Suprapubic skin (tissue), 4 donors: ENCODE results near the gene ZNF646. TPM values are rescaled to one million over a fixed set of nuclear protein-coding genes. Genes with fewer than 3 reads are reported as not detected.

Experiments used
- DNase-seq, 2 donors: peaks; one replicate each; pipeline ENCODE4 v3.0.0-alpha.2; 2019; ENCODE audit warnings: low spot score in 2 of 2
- H3K27ac ChIP-seq: fragments of 200-600 bp; sonication (generic); one replicate; pipeline ENCODE4 v1.5.1; 2019
- H3K27me3 ChIP-seq: fragments of 200-600 bp; sonication (generic); one replicate; pipeline ENCODE4 v1.5.1; 2019
- H3K36me3 ChIP-seq: fragments of 200-600 bp; sonication (generic); one replicate; pipeline ENCODE4 v1.5.1; 2019
- H3K4me1 ChIP-seq: fragments of 200-600 bp; sonication (generic); one replicate; pipeline ENCODE4 v1.5.1; 2019
- H3K4me3 ChIP-seq: fragments of 200-600 bp; sonication (generic); one replicate; pipeline ENCODE4 v1.5.1; 2019; ENCODE audit warnings: mild to moderate bottlenecking
- H3K9me3 ChIP-seq: fragments of 200-600 bp; sonication (generic); one replicate; pipeline ENCODE4 v1.5.1; 2019
- CTCF ChIP-seq, 2 donors: fragments of 200-600 bp in 1 of 2; fragments of 450-650 bp in 1 of 2; sonication (generic) in 1 of 2; IDR thresholded peaks; one replicate each; pipeline ENCODE4 v1.5.1; 2016 to 2019; ENCODE audit warnings: antibody characterized with exemption in 2 of 2, mild to moderate bottlenecking in 1 of 2, moderate library complexity in 1 of 2
- EP300 ChIP-seq: sonication (generic); formaldehyde crosslinking; IDR thresholded peaks from one replicate; pipeline ENCODE4 v1.6.1; 2017; ENCODE audit warnings: antibody characterized with exemption
- POLR2A ChIP-seq, 2 donors: fragments of 450-650 bp; IDR thresholded peaks; one replicate each; pipeline ENCODE4 v1.6.1; 2017; ENCODE audit warnings: antibody characterized with exemption in 2 of 2, mild to moderate bottlenecking in 2 of 2, moderate library complexity in 2 of 2
- POLR2AphosphoS5 ChIP-seq, 3 donors: sonication (generic); formaldehyde crosslinking; IDR thresholded peaks; one replicate each; pipeline ENCODE4 v1.6.1; 2017; ENCODE audit warnings: antibody characterized with exemption in 3 of 3
- WGBS: methylation state at CpG from one replicate; pipeline ENCODE4 v1.1.5; 2018; 5-methylcytosine and 5-hydroxymethylcytosine counted together
- total RNA-seq, 4 donors: library from RNA; depleted of rRNA; stranded (reverse); fragments of >200 nt; gene quantifications; one replicate each; pipeline ENCODE4 v1.1.0, GENCODE V29; 2016

ZNF646 gene
- total RNA-seq, 4 donors from 2014 or later: 19.2 to 31.7 (median 26.8) TPM

DNA sequence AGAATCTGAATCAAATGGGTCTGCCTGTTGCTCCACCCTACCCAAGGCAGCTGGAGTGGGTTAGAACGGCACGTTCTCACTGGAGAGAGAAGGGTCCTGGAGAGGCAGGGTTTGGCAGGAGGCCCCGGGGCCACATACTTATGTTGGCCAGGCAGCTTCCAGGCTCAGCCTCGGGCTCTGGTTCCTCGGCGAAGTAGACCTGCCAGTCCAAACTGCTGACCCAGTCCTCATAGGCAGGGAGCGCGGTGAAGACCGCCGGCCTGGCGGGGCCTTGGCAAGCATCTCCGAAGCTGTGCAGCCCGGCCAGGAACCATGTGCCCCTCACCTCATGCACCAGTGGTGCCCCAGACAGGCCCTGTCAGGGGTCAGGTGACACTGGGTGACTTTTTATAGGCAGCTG is 9.8 kb downstream of the ZNF646 start:
- H3K36me3 ChIP-seq: peaks cover 65% of the 10 kb centered on the region
- H3K27ac ChIP-seq: no peak overlapping the region
- no peak for DNase-seq

GRCh38 chr16:31084584-31085302 is 10.5 kb downstream of the ZNF646 start:
- Histone ChIP-seq H3K4me1 (peaks cover 25% of the 10 kb centered on the region), H3K9me3 (no peaks in the 10 kb centered on the region), H3K27me3 (no peaks in the 10 kb centered on the region), H3K27ac (no peak overlapping the region), H3K4me3 (no peak overlapping the region), H3K36me3 (peaks cover 61% of the 10 kb centered on the region)
- no peak for TF ChIP-seq POLR2AphosphoS5 (IDR thresholded peaks at IDR 0.05)
- TF ChIP-seq POLR2A (IDR thresholded peaks at IDR 0.05): no peak
- TF ChIP-seq EP300: no peak
- TF ChIP-seq CTCF (IDR thresholded peaks at IDR 0.05): no peak
- DNase-seq: no peak
- WGBS: 73% methylated on average over 4 of the region's 16 CpGs

More for the DNA sequence above, 9.8 kb downstream of the ZNF646 start:
- 89% methylated on average over 11 of the region's 13 CpGs for WGBS
- Histone ChIP-seq H3K4me1 (peaks cover 28% of the 10 kb centered on the region), H3K4me3 (no peak overlapping the region), H3K27me3 (no peaks in the 10 kb centered on the region), H3K9me3 (no peaks in the 10 kb centered on the region)
- TF ChIP-seq EP300: no peak
- TF ChIP-seq POLR2A (IDR thresholded peaks at IDR 0.05): no peak
- no peak for TF ChIP-seq POLR2AphosphoS5 (IDR thresholded peaks at IDR 0.05)
- TF ChIP-seq CTCF (IDR thresholded peaks at IDR 0.05): no peak

DNA sequence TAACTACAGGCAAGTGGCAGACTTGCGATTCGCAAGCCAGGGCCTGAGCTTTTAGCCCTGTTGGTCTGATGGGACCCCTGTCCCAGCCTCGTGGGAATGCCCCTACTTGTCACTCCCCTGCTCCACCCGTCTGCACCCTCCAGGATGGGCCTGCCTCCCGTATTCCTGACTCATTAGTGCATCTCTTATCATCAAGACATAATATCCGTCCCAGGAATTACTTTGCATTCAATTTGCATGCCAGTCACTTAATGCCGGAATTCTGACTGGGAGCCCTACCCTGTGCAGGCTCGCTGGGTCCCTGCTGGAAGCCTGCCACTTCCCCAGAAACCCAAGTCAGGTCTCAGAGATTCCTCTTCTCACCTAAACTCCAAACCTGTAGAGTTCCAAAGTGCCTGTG is 11.2 kb downstream of the ZNF646 start:
- H3K36me3 ChIP-seq: peaks cover 58% of the 10 kb centered on the region
- no peaks in the 10 kb centered on the region for H3K27me3 ChIP-seq
- TF ChIP-seq POLR2AphosphoS5 (IDR thresholded peaks at IDR 0.05): no peak
- TF ChIP-seq CTCF (IDR thresholded peaks at IDR 0.05): no peak
- TF ChIP-seq POLR2A (IDR thresholded peaks at IDR 0.05): no peak
- no peak for TF ChIP-seq EP300
- no peak overlapping the region for H3K27ac ChIP-seq
- H3K4me3 ChIP-seq: no peak overlapping the region
- no peaks in the 10 kb centered on the region for H3K9me3 ChIP-seq
- H3K4me1 ChIP-seq: peaks cover 25% of the 10 kb centered on the region
- DNase-seq: no peak
- 55% methylated on average over 8 of the region's 8 CpGs for WGBS

GRCh38 chr16:31085873-31086628 is 11.8 kb downstream of the ZNF646 start:
- Histone ChIP-seq H3K4me3 (no peak overlapping the region), H3K9me3 (no peaks in the 10 kb centered on the region), H3K4me1 (peaks cover 25% of the 10 kb centered on the region), H3K27me3 (no peaks in the 10 kb centered on the region), H3K27ac (no peak overlapping the region), H3K36me3 (peaks cover 58% of the 10 kb centered on the region)
- no peak for TF ChIP-seq POLR2A (IDR thresholded peaks at IDR 0.05)
- TF ChIP-seq EP300: no peak
- no peak for TF ChIP-seq CTCF (IDR thresholded peaks at IDR 0.05)
- no peak for TF ChIP-seq POLR2AphosphoS5 (IDR thresholded peaks at IDR 0.05)
- peak in 1 of 2 donors; percentile 77 for DNase-seq
- WGBS: 89% methylated on average over 13 of the region's 18 CpGs

DNA sequence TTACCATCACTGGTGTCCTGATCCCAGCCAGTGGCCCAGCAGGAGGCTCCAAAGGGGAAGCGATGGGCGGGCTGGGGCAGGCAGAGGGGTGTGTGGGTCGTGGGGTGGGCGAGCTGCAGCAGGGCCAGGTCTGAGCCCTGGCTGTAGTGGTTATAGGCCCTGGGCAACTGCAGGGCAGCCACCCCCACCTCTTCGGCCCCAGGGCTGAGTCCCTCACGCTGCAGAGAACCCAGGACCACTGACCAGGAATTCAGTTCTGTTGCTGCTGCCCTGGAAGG is 12.3 kb downstream of the ZNF646 start:
- DNase-seq: no peak
- TF ChIP-seq EP300 (no peak), POLR2A (IDR thresholded peaks at IDR 0.05) (no peak), CTCF (IDR thresholded peaks at IDR 0.05) (no peak), POLR2AphosphoS5 (IDR thresholded peaks at IDR 0.05) (no peak)
- Histone ChIP-seq H3K36me3 (peaks cover 59% of the 10 kb centered on the region), H3K27ac (no peak overlapping the region), H3K27me3 (no peaks in the 10 kb centered on the region), H3K9me3 (no peaks in the 10 kb centered on the region), H3K4me3 (no peak overlapping the region), H3K4me1 (peaks cover 20% of the 10 kb centered on the region)
- WGBS: 88% methylated on average over 3 of the region's 6 CpGs
